Kidney (tissue), 14 donors: ENCODE measurements around the gene CCDC57. TPM values are rescaled to one million over a fixed set of nuclear protein-coding genes. Genes with fewer than 3 reads are reported as not detected.

Experiments
- DNase-seq, 5 donors: peaks; one replicate each; pipeline ENCODE4 v3.0.0-alpha.2; 2013 to 2020
- FAIRE-seq: peaks from 2 replicates; lab custom pipeline; 2012; peaks lifted over from hg19 to GRCh38; lab: Jason Lieb, UNC
- H3K27ac ChIP-seq, 2 donors: one replicate each; pipeline ENCODE4 v1.7.0; 2013; ENCODE audit warnings: low read depth in 2 of 2, low read length in 2 of 2, inconsistent platforms in 1 of 2
- H3K27me3 ChIP-seq: one replicate; pipeline ENCODE4 v1.7.1; 2013; ENCODE audit warnings: low read length, inconsistent platforms; ENCODE audit not compliant: control insufficient read depth, insufficient read depth
- H3K36me3 ChIP-seq, 3 donors: one replicate each; pipeline versions ENCODE4 v1.7.0 to v1.7.1; 2013; ENCODE audit warnings: low read length in 3 of 3, control low read depth in 1 of 3, inconsistent platforms in 1 of 3; ENCODE audit not compliant: insufficient read depth in 3 of 3, control insufficient read depth in 2 of 3
- H3K4me1 ChIP-seq, 3 donors: one replicate each; pipeline versions ENCODE4 v1.7.0 to v1.7.1; 2013; ENCODE audit warnings: low read length in 3 of 3, inconsistent platforms in 1 of 3, low read depth in 1 of 3; ENCODE audit not compliant: control insufficient read depth in 2 of 3, insufficient read depth in 2 of 3
- H3K4me3 ChIP-seq, 3 donors: one replicate each; pipeline versions ENCODE4 v1.7.0 to v1.8.1; 2013; ENCODE audit warnings: low read length in 3 of 3, control low read depth in 1 of 3, inconsistent platforms in 1 of 3
- H3K9ac ChIP-seq, 3 donors: one replicate each; pipeline versions ENCODE4 v1.7.0 to v1.7.1; 2013; ENCODE audit warnings: low read length in 3 of 3, control low read depth in 1 of 3, inconsistent platforms in 1 of 3
- H3K9me3 ChIP-seq, 3 donors: one replicate each; pipeline versions ENCODE4 v1.7.0 to v1.7.1; 2013; ENCODE audit warnings: low read length in 3 of 3, control low read depth in 1 of 3, inconsistent platforms in 1 of 3; ENCODE audit not compliant: control insufficient read depth in 2 of 3, insufficient read depth in 1 of 3
- intact Hi-C: fragments of 100-400 bp; cut with DNase I; formaldehyde crosslinking; loops from one replicate; pipeline ENCODE4 v1.11.1; 2022
- polyA plus RNA-seq: library from polyadenylated mRNA; stranded (reverse); fragments of 350-450 nt; fragmentation: Illumina TruSeq; extraction: RNeasy Lipid Tissue Mini Kit (QIAGEN cat#74804); gene quantifications from one replicate; pipeline ENCODE4 v1.2.3, GENCODE V29; 2014; ENCODE audit warnings: low read depth, low replicate concordance; ENCODE audit not compliant: insufficient read depth
- total RNA-seq: library from RNA; stranded (reverse); fragmentation: NEBNext Ultra II Directional; extraction: Animal tissue kit (Norgen Biotek cat#: 25700); gene quantifications from one replicate; pipeline ENCODE4 v1.2.1, GENCODE V29; 2021
- TF ChIP-seq, protein P1 (sequence below): IDR thresholded peaks from 3 replicates; pipeline ENCODE4 v1.5.1; 2012; ENCODE audit warnings: mild to moderate bottlenecking, moderate library complexity, borderline replicate concordance; ENCODE audit not compliant: insufficient read depth; ENCODE audit errors: extremely low read depth
- donor health status: control.
- donor health status: control.
- donor health status: control.
- donor health status: control.
- donor health status: control.
- donor health status: DM: yes; HTN: yes; CAD: no.
- donor health status: Normal renal cell carcinoma (clear cell type).

CCDC57 gene
- total and polyA plus RNA-seq, 2 donors from 2014 or later = 46.7 to 79.4 TPM

DNA sequence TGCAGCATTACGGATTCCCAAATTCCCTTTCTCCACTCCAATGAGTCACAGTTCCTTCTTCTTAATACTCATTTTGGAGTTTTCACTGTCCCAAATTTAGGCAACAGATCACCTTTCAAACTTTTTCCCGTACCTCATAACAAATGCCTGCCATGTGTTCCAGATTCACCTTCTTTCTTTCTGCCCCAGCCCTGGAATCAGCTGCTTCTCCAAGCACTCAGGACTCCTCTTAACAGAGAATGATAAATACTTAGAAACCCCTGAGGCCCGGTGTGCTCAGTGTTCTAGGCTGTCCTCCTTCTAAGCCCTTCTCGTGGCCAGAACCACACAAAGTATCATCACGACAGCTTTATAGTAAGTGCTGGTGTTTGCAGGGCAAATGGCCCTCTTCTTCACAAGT is 45.9 kb upstream of the CCDC57 start:
- TF ChIP-seq, protein P1, sequence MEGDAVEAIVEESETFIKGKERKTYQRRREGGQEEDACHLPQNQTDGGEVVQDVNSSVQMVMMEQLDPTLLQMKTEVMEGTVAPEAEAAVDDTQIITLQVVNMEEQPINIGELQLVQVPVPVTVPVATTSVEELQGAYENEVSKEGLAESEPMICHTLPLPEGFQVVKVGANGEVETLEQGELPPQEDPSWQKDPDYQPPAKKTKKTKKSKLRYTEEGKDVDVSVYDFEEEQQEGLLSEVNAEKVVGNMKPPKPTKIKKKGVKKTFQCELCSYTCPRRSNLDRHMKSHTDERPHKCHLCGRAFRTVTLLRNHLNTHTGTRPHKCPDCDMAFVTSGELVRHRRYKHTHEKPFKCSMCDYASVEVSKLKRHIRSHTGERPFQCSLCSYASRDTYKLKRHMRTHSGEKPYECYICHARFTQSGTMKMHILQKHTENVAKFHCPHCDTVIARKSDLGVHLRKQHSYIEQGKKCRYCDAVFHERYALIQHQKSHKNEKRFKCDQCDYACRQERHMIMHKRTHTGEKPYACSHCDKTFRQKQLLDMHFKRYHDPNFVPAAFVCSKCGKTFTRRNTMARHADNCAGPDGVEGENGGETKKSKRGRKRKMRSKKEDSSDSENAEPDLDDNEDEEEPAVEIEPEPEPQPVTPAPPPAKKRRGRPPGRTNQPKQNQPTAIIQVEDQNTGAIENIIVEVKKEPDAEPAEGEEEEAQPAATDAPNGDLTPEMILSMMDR = no peak
- H3K27ac ChIP-seq = no peak overlapping the region
- H3K4me3 ChIP-seq = no peak overlapping the region
- no peak overlapping the region for H3K9ac ChIP-seq
- no peak for DNase-seq
- intact Hi-C loops = no loop called here
- H3K27me3 ChIP-seq = no peaks in the 10 kb centered on the region
- peaks cover 23 to 63% (median 51%) of the 10 kb centered on the region in 3 donors for H3K36me3 ChIP-seq
- no peak for FAIRE-seq
- H3K4me1 ChIP-seq = peaks cover 0 to 6% (median 0%) of the 10 kb centered on the region in 3 donors
- no peaks in the 10 kb centered on the region for H3K9me3 ChIP-seq

- peaks cover 0 to 6% (median 0%) of the 10 kb centered on the region in 3 donors for H3K4me1 ChIP-seq
- no peak overlapping the region for H3K27ac ChIP-seq
- no peaks in the 10 kb centered on the region for H3K27me3 ChIP-seq
- intact Hi-C loops = no loop called here
- FAIRE-seq (no peak), DNase-seq (peak in 3 of 5 donors; percentile 34 to 43 (median 37))
- H3K9ac ChIP-seq = no peak overlapping the region
- no peak overlapping the region for H3K4me3 ChIP-seq
- TF ChIP-seq, protein P1 = no peak
- peaks cover 31 to 68% (median 55%) of the 10 kb centered on the region in 3 donors for H3K36me3 ChIP-seq
- no peaks in the 10 kb centered on the region for H3K9me3 ChIP-seq
Measured at GRCh38 chr17:82257473-82257872, 44.8 kb upstream of the CCDC57 start.

DNA sequence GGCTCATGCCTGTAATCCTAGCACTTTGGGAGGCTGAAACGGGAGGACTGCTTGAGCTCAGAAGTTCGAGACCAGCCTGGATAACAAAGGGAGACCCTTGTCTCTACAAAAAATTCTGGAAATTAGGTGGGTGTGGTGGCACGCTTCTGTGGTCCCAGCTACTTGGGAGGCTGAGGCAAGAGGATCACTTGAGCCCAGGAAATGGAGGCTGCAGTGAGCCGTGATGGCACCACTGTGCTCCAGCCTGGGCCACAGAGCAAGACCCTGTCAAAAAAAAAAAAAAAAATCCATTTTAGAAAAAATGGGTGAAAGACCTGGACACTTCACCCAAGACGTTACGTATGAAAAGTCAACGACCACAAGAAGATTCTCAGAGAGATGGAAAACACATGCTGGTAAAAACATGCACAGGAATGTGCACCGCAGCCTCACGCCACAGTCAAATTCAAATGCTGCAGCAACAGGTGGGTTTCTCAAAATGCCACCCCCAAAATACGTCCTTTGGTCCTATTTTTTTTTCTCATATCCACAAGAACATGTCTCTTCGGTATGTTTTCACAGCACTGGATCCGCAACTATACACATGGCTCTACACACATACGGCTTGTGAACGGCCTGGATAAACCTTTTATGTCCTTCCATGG is 43.7 kb upstream of the CCDC57 start:
- no peak for FAIRE-seq

More for the DNA sequence above, 43.7 kb upstream of the CCDC57 start:
- Histone ChIP-seq H3K36me3 (peaks cover 34 to 69% (median 59%) of the 10 kb centered on the region in 3 donors), H3K27me3 (no peaks in the 10 kb centered on the region), H3K4me1 (peaks cover 0 to 4% (median 0%) of the 10 kb centered on the region in 3 donors), H3K9me3 (no peaks in the 10 kb centered on the region), H3K4me3 (no peak overlapping the region), H3K27ac (no peak overlapping the region), H3K9ac (no peak overlapping the region)
- TF ChIP-seq, protein P1 = no peak
- intact Hi-C loops = no loop called here
- DNase-seq = no peak
